H1 (cell line): ENCODE measurements around the gene TDRD9. TPM values are rescaled to one million over a fixed set of nuclear protein-coding genes. Genes with fewer than 3 reads are reported as not detected.

ENCODE experiments used
- CTCF ChIA-PET: fragments of 300-600 bp; sonication (Branson Sonifier 250); formaldehyde crosslinking; loops from one replicate; lab custom pipeline; 2021; ENCODE audit not compliant: partially characterized antibody; lab: Charles Lee
- POLR2A ChIA-PET: fragments of 300-600 bp; sonication (Branson Sonifier 250); formaldehyde crosslinking; loops from one replicate; lab custom pipeline; 2021; ENCODE audit warnings: inconsistent platforms; ENCODE audit not compliant: partially characterized antibody; lab: Charles Lee
- DNase-seq, 2 experiments: peaks; one replicate each; pipeline versions ENCODE4 v3.0.0 to v3.0.0-alpha.2; 2010 to 2022; ENCODE audit warnings: low spot score in 2 of 2, low read depth in 1 of 2, mixed read lengths in 1 of 2
- FAIRE-seq: peaks from 2 replicates; lab custom pipeline; 2011; peaks lifted over from hg19 to GRCh38; lab: Jason Lieb, UNC
- H2AFZ ChIP-seq: 2 replicates; pipeline ENCODE4 v1.8.1; 2012; ENCODE audit warnings: low read length, inconsistent platforms
- H2AK5ac ChIP-seq: 2 replicates; pipeline ENCODE4 v1.6.1; 2013; ENCODE audit warnings: low read depth, low read length
- H2BK120ac ChIP-seq: replicated peaks from 2 replicates; pipeline ENCODE3; 2013; ENCODE audit warnings: low read depth, low read length, inconsistent platforms
- H2BK12ac ChIP-seq: 2 replicates; pipeline ENCODE4 v1.6.1; 2013; ENCODE audit warnings: low read depth, low read length
- H2BK15ac ChIP-seq: 2 replicates; pipeline ENCODE4 v1.6.1; 2013; ENCODE audit warnings: low read length
- H2BK20ac ChIP-seq: 2 replicates; pipeline ENCODE4 v1.6.1; 2013; ENCODE audit warnings: low read length
- H2BK5ac ChIP-seq: 2 replicates; pipeline ENCODE4 v1.6.1; 2013; ENCODE audit warnings: low read depth, low read length
- H3K14ac ChIP-seq: 2 replicates; pipeline ENCODE4 v1.6.1; 2013; ENCODE audit warnings: inconsistent platforms; ENCODE audit not compliant: insufficient read length
- H3K18ac ChIP-seq: 2 replicates; pipeline ENCODE4 v1.6.1; 2013; ENCODE audit warnings: low read length; ENCODE audit errors: extremely low read depth
- H3K23ac ChIP-seq: 2 replicates; pipeline ENCODE4 v1.6.1; 2013; ENCODE audit warnings: inconsistent platforms; ENCODE audit not compliant: insufficient read length
- H3K23me2 ChIP-seq: 2 replicates; pipeline ENCODE4 v1.6.1; 2013; ENCODE audit warnings: low read depth, low read length
- H3K27ac ChIP-seq: 2 replicates; pipeline ENCODE4 v1.6.1; 2011; ENCODE audit warnings: low read depth, low read length, inconsistent platforms
- H3K27me3 ChIP-seq, 4 experiments: replicated peaks in 1 of 4; 1 replicate in 1 of 4; 2 replicates in 3 of 4; pipeline versions ENCODE4 v1.6.1 to v1.8.1; 2011 to 2013; ENCODE audit warnings: low read length in 3 of 4, mild to moderate bottlenecking in 3 of 4, inconsistent platforms in 2 of 4, mixed read lengths in 2 of 4, moderate library complexity in 1 of 4; ENCODE audit not compliant: control insufficient read depth in 3 of 4, insufficient read depth in 3 of 4; ENCODE audit errors: extremely low read depth in 1 of 4
- H3K36me3 ChIP-seq, 4 experiments: 2 replicates each; pipeline versions ENCODE4 v1.6.1 to v1.8.1; 2011 to 2013; ENCODE audit warnings: mild to moderate bottlenecking in 4 of 4, low read length in 3 of 4, moderate library complexity in 2 of 4, control low read depth in 1 of 4, inconsistent platforms in 1 of 4; ENCODE audit not compliant: insufficient read depth in 4 of 4, control insufficient read depth in 2 of 4
- H3K4ac ChIP-seq: replicated peaks from 2 replicates; pipeline ENCODE3; 2013; ENCODE audit warnings: low read length, low read depth, mixed read lengths, inconsistent platforms; ENCODE audit not compliant: insufficient read length
- H3K4me1 ChIP-seq, 4 experiments: replicated peaks in 1 of 4; 1 replicate in 1 of 4; 2 replicates in 3 of 4; pipeline versions ENCODE4 v1.6.1 to v1.8.1; 2011 to 2013; ENCODE audit warnings: low read length in 3 of 4, inconsistent platforms in 2 of 4, mixed read lengths in 1 of 4; ENCODE audit not compliant: insufficient read depth in 4 of 4, control insufficient read depth in 3 of 4
- H3K4me2 ChIP-seq, 2 experiments: 2 replicates each; pipeline versions ENCODE4 v1.6.1 to v1.8.1; 2011 to 2013; ENCODE audit warnings: low read depth in 2 of 2, low read length in 2 of 2, control low read depth in 1 of 2, inconsistent platforms in 1 of 2, mild to moderate bottlenecking in 1 of 2; ENCODE audit not compliant: insufficient read depth in 1 of 2
- H3K4me3 ChIP-seq, 4 experiments: fragments of 200-600, 300-600 bp in 1 of 4; sonication (generic), shearing (Covaris generic), sonication (Bioruptor Twin) in 1 of 4; 2 replicates each; pipeline versions ENCODE4 v1.5.1 to v1.8.1; 2011 to 2016; ENCODE audit warnings: low read length in 4 of 4, low read depth in 3 of 4, control low read depth in 2 of 4, inconsistent platforms in 2 of 4, mild to moderate bottlenecking in 2 of 4, mixed read lengths in 1 of 4, moderate library complexity in 1 of 4; ENCODE audit not compliant: insufficient read depth in 2 of 4; ENCODE audit errors: extremely low read depth in 1 of 4
- H3K56ac ChIP-seq: replicated peaks from 2 replicates; pipeline ENCODE3; 2013; ENCODE audit warnings: low read depth, mild to moderate bottlenecking, mixed read lengths, low read length, inconsistent platforms; ENCODE audit not compliant: insufficient read length
- H3K79me1 ChIP-seq: 2 replicates; pipeline ENCODE4 v1.6.1; 2013; ENCODE audit warnings: low read depth, low read length, control low read depth
- H3K79me2 ChIP-seq, 2 experiments: 2 replicates each; pipeline versions ENCODE4 v1.6.1 to v1.8.1; 2012 to 2013; ENCODE audit warnings: low read length in 2 of 2, mild to moderate bottlenecking in 2 of 2, inconsistent platforms in 1 of 2; ENCODE audit not compliant: insufficient read depth in 2 of 2, control insufficient read depth in 1 of 2
- H3K9ac ChIP-seq, 4 experiments: replicated peaks in 1 of 4; 1 replicate in 1 of 4; 2 replicates in 3 of 4; pipeline versions ENCODE4 v1.6.1 to v1.8.1; 2011 to 2013; ENCODE audit warnings: low read depth in 3 of 4, low read length in 3 of 4, control low read depth in 2 of 4, mild to moderate bottlenecking in 2 of 4, moderate library complexity in 2 of 4, inconsistent platforms in 1 of 4; ENCODE audit errors: extremely low read depth in 1 of 4
- H3K9me3 ChIP-seq, 2 experiments: 2 replicates each; pipeline versions ENCODE4 v1.6.1 to v1.8.1; 2012 to 2013; ENCODE audit warnings: mild to moderate bottlenecking in 2 of 2, moderate library complexity in 2 of 2, control low read depth in 1 of 2, inconsistent platforms in 1 of 2, low read depth in 1 of 2, low read length in 1 of 2, mixed read lengths in 1 of 2; ENCODE audit not compliant: insufficient read depth in 2 of 2
- H4K20me1 ChIP-seq, 2 experiments: replicated peaks in 1 of 2; 2 replicates each; pipeline versions ENCODE3 to v1.8.1; 2011 to 2013; ENCODE audit warnings: inconsistent platforms in 2 of 2, low read length in 2 of 2, mild to moderate bottlenecking in 1 of 2; ENCODE audit not compliant: insufficient read depth in 2 of 2, control insufficient read depth in 1 of 2
- H4K5ac ChIP-seq: 2 replicates; pipeline ENCODE4 v1.6.1; 2013; ENCODE audit warnings: low read length, low read depth, mixed read lengths, inconsistent platforms; ENCODE audit not compliant: insufficient read length
- H4K8ac ChIP-seq: 2 replicates; pipeline ENCODE4 v1.8.0; 2013; ENCODE audit warnings: mild to moderate bottlenecking, moderate library complexity, low read length, inconsistent platforms; ENCODE audit not compliant: insufficient read depth; ENCODE audit errors: extremely low read depth
- H4K91ac ChIP-seq: replicated peaks from 2 replicates; pipeline ENCODE3; 2013; ENCODE audit warnings: low read length, mixed read lengths, inconsistent platforms; ENCODE audit not compliant: insufficient read length
- CBX8 ChIP-seq: fragments of 300-800, 300-1000 bp; sonication (generic); IDR thresholded peaks from 2 replicates; pipeline ENCODE4 v1.7.1; 2016; ENCODE audit warnings: low read depth, low read length, borderline replicate concordance
- EZH2 ChIP-seq: fragments of 200-600 bp; sonication (generic); IDR thresholded peaks from 2 replicates; pipeline ENCODE4 v1.7.1; 2012; ENCODE audit warnings: low read depth, mild to moderate bottlenecking, moderate library complexity, low read length, inconsistent platforms; ENCODE audit not compliant: severe bottlenecking
- HDAC2 ChIP-seq, 2 experiments: fragments of 300-600 bp in 1 of 2; sonication (generic) in 1 of 2; IDR thresholded peaks; 2 replicates each; pipeline ENCODE4 v1.6.1; 2011 to 2012; ENCODE audit warnings: low read depth in 2 of 2, low read length in 2 of 2, mild to moderate bottlenecking in 2 of 2, moderate library complexity in 2 of 2, borderline replicate concordance in 1 of 2, inconsistent platforms in 1 of 2
- SUZ12 ChIP-seq: fragments of 200-600 bp; sonication (generic); IDR thresholded peaks from 2 replicates; pipeline ENCODE4 v1.6.1; 2012; ENCODE audit warnings: mild to moderate bottlenecking, inconsistent platforms, low read length, moderate library complexity, mixed read lengths
- WGBS, 2 experiments: shearing (Covaris generic) in 1 of 2; methylation state at CpG; one replicate each; pipeline versions ENCODE4 v1.1.6 to v1.1.7; 2013 to 2015; ENCODE audit warnings: low lambda C conversion rate in 2 of 2, mixed read lengths in 2 of 2, inconsistent platforms in 1 of 2, low coverage in 1 of 2, missing lambda C conversion rate in 1 of 2; ENCODE audit not compliant: insufficient replicate concordance in 2 of 2, insufficient coverage in 1 of 2, insufficient read length in 1 of 2; ENCODE audit errors: extremely low coverage in 1 of 2, missing lambda C conversion rate in 1 of 2; 5-methylcytosine and 5-hydroxymethylcytosine counted together
- polyA plus RNA-seq, 7 experiments: library from polyadenylated mRNA; depleted of rRNA in 3 of 7; stranded (reverse) in 5 of 7; unstranded in 2 of 7; fragments of >200 nt in 5 of 7; fragments of 200-250 nt in 2 of 7; gene quantifications; 1 replicate in 5 of 7; 2 replicates in 1 of 7; 4 replicates in 1 of 7; pipeline versions ENCODE4 v1.2.1 to v1.2.3, GENCODE V29; 2011 to 2013; ENCODE audit warnings: missing spikeins in 2 of 7, mixed read lengths in 2 of 7
- total RNA-seq: library from RNA; stranded (reverse); fragmentation: NEBNext Ultra II Directional; extraction: Animal tissue kit (Norgen Biotek cat#: 25700); gene quantifications from 2 replicates; pipeline ENCODE4 v1.2.1, GENCODE V29; 2021
- TF ChIP-seq, protein P1 (sequence below): IDR thresholded peaks from 2 replicates; pipeline ENCODE4 v1.6.1; 2012; ENCODE audit warnings: inconsistent platforms

Gene TDRD9
- total and polyA plus RNA-seq, 2 of the 8 experiments (the other 6 are each of a cell fraction or from before 2014, with no cell fraction given), result not detected

DNA sequence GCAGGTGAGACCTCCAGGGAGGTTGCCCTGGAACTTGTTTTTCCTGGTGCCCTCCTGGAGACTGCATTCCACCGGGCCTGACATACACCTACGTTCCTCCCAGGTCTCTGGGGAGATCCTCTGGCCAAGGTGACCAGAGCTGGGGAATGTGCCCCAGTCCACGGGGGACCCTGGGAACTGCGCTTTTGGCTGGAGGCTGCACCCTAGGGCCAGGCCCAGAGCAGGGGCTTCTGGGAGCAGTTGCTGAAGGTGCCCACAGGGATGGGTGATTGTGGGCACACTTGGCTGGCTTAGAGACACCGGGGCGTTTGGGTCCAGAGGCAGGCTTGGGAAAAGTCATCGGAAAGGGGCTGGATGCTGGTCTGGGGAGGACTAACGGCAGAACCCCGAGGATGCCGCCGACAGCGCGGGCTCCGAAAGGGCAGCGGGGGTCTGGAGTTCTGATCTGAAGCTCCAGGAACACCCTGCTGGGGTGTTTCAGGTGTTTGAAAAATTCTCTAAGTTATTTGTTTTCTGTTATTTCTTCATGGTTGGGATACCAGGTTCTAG lies 36.5 kb upstream of the TDRD9 start:
- H3K27me3 ChIP-seq, result no peaks in the 10 kb centered on the region
- H3K23ac ChIP-seq, result no peak overlapping the region
- no peak overlapping the region for H3K4me2 ChIP-seq
- no peak overlapping the region for H4K91ac ChIP-seq
- H3K23me2 ChIP-seq, result no peaks in the 10 kb centered on the region
- TF ChIP-seq HDAC2 (IDR thresholded peaks at IDR 0.05; ENCODE audit: borderline replicate concordance in 1 of 2, low read depth in 2 of 2, low read length in 2 of 2) (no peak), EZH2 (no peak), SUZ12 (no peak), CBX8 (no peak)
- TF ChIP-seq, protein P1, sequence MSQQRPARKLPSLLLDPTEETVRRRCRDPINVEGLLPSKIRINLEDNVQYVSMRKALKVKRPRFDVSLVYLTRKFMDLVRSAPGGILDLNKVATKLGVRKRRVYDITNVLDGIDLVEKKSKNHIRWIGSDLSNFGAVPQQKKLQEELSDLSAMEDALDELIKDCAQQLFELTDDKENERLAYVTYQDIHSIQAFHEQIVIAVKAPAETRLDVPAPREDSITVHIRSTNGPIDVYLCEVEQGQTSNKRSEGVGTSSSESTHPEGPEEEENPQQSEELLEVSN, result no peak
- DNase-seq (no peak), FAIRE-seq (no peak)
- no peak overlapping the region for H2BK120ac ChIP-seq
- H4K5ac ChIP-seq, result no peak overlapping the region
- H3K79me2 ChIP-seq, result no peaks in the 10 kb centered on the region
- peak overlapping the region; percentile 21; the same call in 1 of the 2 replicates for H4K8ac ChIP-seq
- H2AFZ ChIP-seq, result no peak overlapping the region
- H3K79me1 ChIP-seq, result no peaks in the 10 kb centered on the region
- H2BK15ac ChIP-seq, result no peak overlapping the region
- ChIA-PET CTCF (interaction anchor here (0.6 to 1.5 kb wide), 5 partner anchors 9 to 28 kb away, joined by 3 to 9 read pairs (median 3); no protein-coding TSS in a partner anchor), POLR2A (no interaction called here)
- H3K4me1 ChIP-seq, result peaks cover 0 to 3% (median 0%) of the 10 kb centered on the region in 4 experiments; a peak in 1 of 7 replicates
- peaks cover 0 to 3% of the 10 kb centered on the region in 2 experiments; a peak in 1 of 4 replicates for H3K9me3 ChIP-seq
- H2BK12ac ChIP-seq, result no peak overlapping the region
- no peak overlapping the region for H3K4ac ChIP-seq
- no peak overlapping the region for H3K18ac ChIP-seq
- H3K27ac ChIP-seq, result no peak overlapping the region
- WGBS, 2 experiments, result 84% methylated on average over 15 of the region's 15 CpGs; no CpG with 5 or more reads in 1 of the 2 experiments
- H3K14ac ChIP-seq, result no peak overlapping the region
- H3K4me3 ChIP-seq, result no peak overlapping the region
- H2BK20ac ChIP-seq, result no peak overlapping the region
- no peaks in the 10 kb centered on the region for H3K36me3 ChIP-seq
- H3K9ac ChIP-seq, result no peak overlapping the region
- H4K20me1 ChIP-seq, result peaks cover 0 to 2% of the 10 kb centered on the region in 2 experiments
- no peak overlapping the region for H2BK5ac ChIP-seq
- H2AK5ac ChIP-seq, result no peak overlapping the region
- no peak overlapping the region for H3K56ac ChIP-seq
